K562 (cell line): Measurements from ENCODE around the gene FTH1. TPM values are rescaled to one million over a fixed set of nuclear protein-coding genes. Genes with fewer than 3 reads are reported as not detected.

Experiments
- CBX1 ChIP-seq: sonication (generic); IDR thresholded peaks from 2 replicates; pipeline ENCODE4 v1.6.1; 2016; ENCODE audit warnings: antibody characterized with exemption, low read depth, mild to moderate bottlenecking
- CCNT2 ChIP-seq: IDR thresholded peaks from 2 replicates; pipeline ENCODE4 v1.6.1; 2011; ENCODE audit warnings: borderline replicate concordance, low read depth, mild to moderate bottlenecking, moderate library complexity, mixed read lengths, low read length; ENCODE audit not compliant: insufficient read length; ENCODE audit errors: extremely low read depth
- DPF2 ChIP-seq: fragments of 450-650 bp; IDR thresholded peaks from 2 replicates; pipeline ENCODE4 v1.6.1; 2016
- ELF4 ChIP-seq: fragments of 450-650 bp; formaldehyde crosslinking; IDR thresholded peaks from 2 replicates; pipeline ENCODE4 v1.4.0; 2022; ENCODE audit warnings: missing genetic modification characterization
- KAT8 ChIP-seq: fragments of 450-650 bp; IDR thresholded peaks from 2 replicates; pipeline ENCODE4 v1.6.1; 2016; ENCODE audit warnings: low read depth, mild to moderate bottlenecking
- LARP7 ChIP-seq: fragments of 450-650 bp; IDR thresholded peaks from 2 replicates; pipeline ENCODE4 v1.6.1; 2016
- MAZ ChIP-seq, 2 experiments: fragments of 450-650 bp in 1 of 2; sonication (generic) in 1 of 2; formaldehyde crosslinking; IDR thresholded peaks in 1 of 2; conservative IDR thresholded peaks in 1 of 2; 2 replicates each; pipeline versions ENCODE4 v1.4.0 to v1.5.0; 2020; ENCODE audit warnings: mild to moderate bottlenecking in 1 of 2, missing genetic modification reagents in 1 of 2
- NBN ChIP-seq: fragments of 450-650 bp; IDR thresholded peaks from 2 replicates; pipeline ENCODE4 v1.6.1; 2016; ENCODE audit warnings: low read depth, mild to moderate bottlenecking
- NFIC ChIP-seq: fragments of 450-650 bp; IDR thresholded peaks from 2 replicates; pipeline ENCODE4 v1.6.1; 2017; ENCODE audit warnings: mild to moderate bottlenecking, inconsistent platforms
- NFRKB ChIP-seq: fragments of 450-650 bp; IDR thresholded peaks from 2 replicates; pipeline ENCODE4 v1.6.1; 2016; ENCODE audit warnings: low read depth
- RBBP5 ChIP-seq: fragments of 200-600 bp; sonication (generic); IDR thresholded peaks from 2 replicates; pipeline ENCODE4 v1.6.1; 2012; ENCODE audit warnings: borderline replicate concordance, mild to moderate bottlenecking, low read length, control low read depth, inconsistent platforms; ENCODE audit not compliant: insufficient read depth, poor library complexity, severe bottlenecking
- RBFOX2 ChIP-seq: fragments of 200-400 bp; formaldehyde crosslinking; IDR thresholded peaks from 2 replicates; pipeline ENCODE4 v1.6.1; 2017; ENCODE audit warnings: low read depth, mild to moderate bottlenecking, low read length, moderate library complexity
- RBM15 ChIP-seq: fragments of 200-400 bp; formaldehyde crosslinking; IDR thresholded peaks from 2 replicates; pipeline ENCODE4 v1.6.1; 2018; ENCODE audit warnings: mild to moderate bottlenecking, low read length, moderate library complexity; ENCODE audit not compliant: insufficient read depth
- SIN3A ChIP-seq, 2 experiments: fragments of 150-350 bp in 1 of 2; IDR thresholded peaks; 2 replicates each; pipeline ENCODE4 v1.6.1; 2011 to 2016; ENCODE audit warnings: borderline replicate concordance in 2 of 2, low read depth in 2 of 2, low read length in 2 of 2, mild to moderate bottlenecking in 2 of 2, moderate library complexity in 2 of 2; ENCODE audit not compliant: control insufficient read depth in 1 of 2
- STAT5A ChIP-seq: IDR thresholded peaks from 2 replicates; pipeline ENCODE4 v1.6.1; 2012; ENCODE audit warnings: low read length, inconsistent platforms, borderline replicate concordance
- TARDBP ChIP-seq: fragments of 450-650 bp; IDR thresholded peaks from 2 replicates; pipeline ENCODE4 v1.6.1; 2016
- ZNF12 ChIP-seq: sonication (generic); formaldehyde crosslinking; IDR thresholded peaks from 2 replicates; pipeline ENCODE4 v1.4.0; 2020; ENCODE audit warnings: mild to moderate bottlenecking, missing genetic modification reagents
- polyA plus RNA-seq, 8 experiments: library from polyadenylated mRNA; depleted of rRNA in 4 of 8; stranded (reverse) in 5 of 8; unstranded in 3 of 8; fragments of >200 nt; fragmentation: Nextera tagmentation in 2 of 8; fragmentation: Illumina TruSeq in 1 of 8; extraction: Ambion mirVana in 2 of 8; extraction: Trizol in 1 of 8; gene quantifications; 2 replicates each; pipeline versions ENCODE4 v1.2.1 to v1.2.3, GENCODE V29; 2011 to 2014; ENCODE audit warnings: inconsistent platforms in 1 of 8, missing spikeins in 1 of 8
- total RNA-seq, 7 experiments: library from RNA; depleted of rRNA in 6 of 7; stranded (reverse); fragments of >200 nt in 6 of 7; fragmentation: Illumina TruSeq in 2 of 7; extraction: Trizol in 2 of 7; gene quantifications; 2 replicates each; pipeline versions ENCODE4 v1.2.1 to v1.2.3, GENCODE V29; 2011 to 2021; ENCODE audit warnings: low replicate concordance in 1 of 7
- TF ChIP-seq, protein P1 (sequence below): sonication (generic); formaldehyde crosslinking; IDR thresholded peaks from 2 replicates; pipeline ENCODE4 v1.8.0; 2023; ENCODE audit warnings: mild to moderate bottlenecking, missing genetic modification reagents
- TF ChIP-seq, protein P2 (sequence below), 2 experiments: fragments of 450-650 bp; conservative IDR thresholded peaks; 2 replicates each; pipeline ENCODE4 v1.6.1; 2017; ENCODE audit warnings: mild to moderate bottlenecking in 2 of 2, moderate library complexity in 2 of 2
- TF ChIP-seq, protein P3 (sequence below): sonication (generic); formaldehyde crosslinking; IDR thresholded peaks from 2 replicates; pipeline ENCODE4 v1.8.0; 2022; ENCODE audit warnings: mild to moderate bottlenecking, missing genetic modification reagents, borderline replicate concordance
- TF ChIP-seq, protein P4 (sequence below): fragments of 450-650 bp; formaldehyde crosslinking; conservative IDR thresholded peaks from 2 replicates; pipeline ENCODE4 v1.4.0; 2022; ENCODE audit warnings: mild to moderate bottlenecking, missing genetic modification characterization

FTH1 gene
- total and polyA plus RNA-seq, 9 of the 15 experiments (the other 6 are each of a cell fraction or from before 2014, with no cell fraction given), result 370 to 3,146 (median 802) TPM

DNA sequence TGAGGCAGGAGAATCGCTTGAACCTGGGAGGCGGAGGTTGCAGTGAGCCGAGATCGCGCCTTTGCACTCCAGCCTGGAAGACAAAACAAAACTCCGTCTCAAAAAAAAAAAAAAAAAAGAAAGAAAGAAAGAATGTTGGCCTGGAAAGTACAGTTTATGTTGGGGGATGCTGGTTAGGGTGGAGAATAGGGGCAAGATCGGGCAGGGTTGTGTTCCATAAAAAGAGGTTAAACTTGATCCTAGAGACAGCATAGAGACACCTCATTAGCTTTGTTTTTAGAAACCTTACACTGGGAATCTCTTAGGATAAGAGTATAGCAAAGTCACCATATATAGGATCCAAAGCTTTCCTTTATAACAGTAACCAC, 1.9 kb upstream of the FTH1 start (continued):
- TF ChIP-seq, protein P1, sequence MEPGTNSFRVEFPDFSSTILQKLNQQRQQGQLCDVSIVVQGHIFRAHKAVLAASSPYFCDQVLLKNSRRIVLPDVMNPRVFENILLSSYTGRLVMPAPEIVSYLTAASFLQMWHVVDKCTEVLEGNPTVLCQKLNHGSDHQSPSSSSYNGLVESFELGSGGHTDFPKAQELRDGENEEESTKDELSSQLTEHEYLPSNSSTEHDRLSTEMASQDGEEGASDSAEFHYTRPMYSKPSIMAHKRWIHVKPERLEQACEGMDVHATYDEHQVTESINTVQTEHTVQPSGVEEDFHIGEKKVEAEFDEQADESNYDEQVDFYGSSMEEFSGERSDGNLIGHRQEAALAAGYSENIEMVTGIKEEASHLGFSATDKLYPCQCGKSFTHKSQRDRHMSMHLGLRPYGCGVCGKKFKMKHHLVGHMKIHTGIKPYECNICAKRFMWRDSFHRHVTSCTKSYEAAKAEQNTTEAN, result no peak
- TF ChIP-seq DPF2 (no peak), STAT5A (no peak), RBM15 (no peak), LARP7 (peak; percentile 17; the same call in 1 of the 2 replicates), SIN3A (IDR thresholded peaks at IDR 0.05; ENCODE audit: borderline replicate concordance in 2 of 2, control insufficient read depth in 1 of 2, low read depth in 2 of 2, low read length in 2 of 2) (no peak), NBN (peak; percentile 37; the same call in 1 of the 2 replicates), MAZ (CRISPR knock-in tag; conservative IDR thresholded peaks at IDR 0.05 in 1 of 2, IDR thresholded peaks at IDR 0.05 in 1 of 2) (no peak), TARDBP (no peak), CCNT2 (no peak), NFIC (no peak), NFRKB (0 out of 2 replicates have a peak, but pooled peaks have one; percentile 5), RBBP5 (peak; percentile 30), ELF4 (CRISPR knock-in tag) (0 out of 2 replicates have a peak, but pooled peaks have one; percentile 9), RBFOX2 (0 out of 2 replicates have a peak, but pooled peaks have one; percentile 21), KAT8 (no peak), CBX1 (no peak), ZNF12 (no peak)
- TF ChIP-seq, protein P2, sequence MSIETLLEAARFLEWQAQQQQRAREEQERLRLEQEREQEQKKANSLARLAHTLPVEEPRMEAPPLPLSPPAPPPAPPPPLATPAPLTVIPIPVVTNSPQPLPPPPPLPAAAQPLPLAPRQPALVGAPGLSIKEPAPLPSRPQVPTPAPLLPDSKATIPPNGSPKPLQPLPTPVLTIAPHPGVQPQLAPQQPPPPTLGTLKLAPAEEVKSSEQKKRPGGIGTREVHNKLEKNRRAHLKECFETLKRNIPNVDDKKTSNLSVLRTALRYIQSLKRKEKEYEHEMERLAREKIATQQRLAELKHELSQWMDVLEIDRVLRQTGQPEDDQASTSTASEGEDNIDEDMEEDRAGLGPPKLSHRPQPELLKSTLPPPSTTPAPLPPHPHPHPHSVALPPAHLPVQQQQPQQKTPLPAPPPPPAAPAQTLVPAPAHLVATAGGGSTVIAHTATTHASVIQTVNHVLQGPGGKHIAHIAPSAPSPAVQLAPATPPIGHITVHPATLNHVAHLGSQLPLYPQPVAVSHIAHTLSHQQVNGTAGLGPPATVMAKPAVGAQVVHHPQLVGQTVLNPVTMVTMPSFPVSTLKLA (conservative IDR thresholded peaks at IDR 0.05), result no peak
- TF ChIP-seq, protein P3, sequence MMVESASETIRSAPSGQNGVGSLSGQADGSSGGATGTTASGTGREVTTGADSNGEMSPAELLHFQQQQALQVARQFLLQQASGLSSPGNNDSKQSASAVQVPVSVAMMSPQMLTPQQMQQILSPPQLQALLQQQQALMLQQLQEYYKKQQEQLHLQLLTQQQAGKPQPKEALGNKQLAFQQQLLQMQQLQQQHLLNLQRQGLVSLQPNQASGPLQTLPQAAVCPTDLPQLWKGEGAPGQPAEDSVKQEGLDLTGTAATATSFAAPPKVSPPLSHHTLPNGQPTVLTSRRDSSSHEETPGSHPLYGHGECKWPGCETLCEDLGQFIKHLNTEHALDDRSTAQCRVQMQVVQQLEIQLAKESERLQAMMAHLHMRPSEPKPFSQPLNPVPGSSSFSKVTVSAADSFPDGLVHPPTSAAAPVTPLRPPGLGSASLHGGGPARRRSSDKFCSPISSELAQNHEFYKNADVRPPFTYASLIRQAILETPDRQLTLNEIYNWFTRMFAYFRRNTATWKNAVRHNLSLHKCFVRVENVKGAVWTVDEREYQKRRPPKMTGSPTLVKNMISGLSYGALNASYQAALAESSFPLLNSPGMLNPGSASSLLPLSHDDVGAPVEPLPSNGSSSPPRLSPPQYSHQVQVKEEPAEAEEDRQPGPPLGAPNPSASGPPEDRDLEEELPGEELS, result no peak
- TF ChIP-seq, protein P4, sequence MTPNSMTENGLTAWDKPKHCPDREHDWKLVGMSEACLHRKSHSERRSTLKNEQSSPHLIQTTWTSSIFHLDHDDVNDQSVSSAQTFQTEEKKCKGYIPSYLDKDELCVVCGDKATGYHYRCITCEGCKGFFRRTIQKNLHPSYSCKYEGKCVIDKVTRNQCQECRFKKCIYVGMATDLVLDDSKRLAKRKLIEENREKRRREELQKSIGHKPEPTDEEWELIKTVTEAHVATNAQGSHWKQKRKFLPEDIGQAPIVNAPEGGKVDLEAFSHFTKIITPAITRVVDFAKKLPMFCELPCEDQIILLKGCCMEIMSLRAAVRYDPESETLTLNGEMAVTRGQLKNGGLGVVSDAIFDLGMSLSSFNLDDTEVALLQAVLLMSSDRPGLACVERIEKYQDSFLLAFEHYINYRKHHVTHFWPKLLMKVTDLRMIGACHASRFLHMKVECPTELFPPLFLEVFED (CRISPR knock-in tag), result no peak
